Hematopoietic multipotent progenitor cell treated with erythropoietin and hydrocortisone succinate and interleukin-3 and kit ligand, for 6 days (in vitro differentiated cells): Measurements from ENCODE around the gene INTS12.

Experiments used
- DNase-seq: peaks from one replicate; pipeline ENCODE4 v3.0.0-alpha.2; 2015

The INTS12 gene

GRCh38 chr4:105679186-105679585 is 29.3 kb downstream of the INTS12 start:
- no peak for DNase-seq

- DNase-seq, result no peak
Observed at GRCh38 chr4:105677709-105678108, 30.8 kb downstream of the INTS12 start.

GRCh38 chr4:105674011-105674410 is 34.5 kb downstream of the INTS12 start:
- DNase-seq, result no peak

- DNase-seq, result no peak
Observed at GRCh38 chr4:105671301-105671700, 37.2 kb downstream of the INTS12 start.

- DNase-seq, result no peak
Observed at GRCh38 chr4:105670684-105671083, 37.8 kb downstream of the INTS12 start.

- peak; percentile 44 for DNase-seq
Observed at GRCh38 chr4:105666693-105667092, 41.8 kb downstream of the INTS12 start.

- no peak for DNase-seq
Observed at GRCh38 chr4:105662935-105663675, 45.4 kb downstream of the INTS12 start.

- DNase-seq, result no peak
Observed at GRCh38 chr4:105661028-105661427, 47.5 kb downstream of the INTS12 start.

GRCh38 chr4:105659190-105659589 is 49.3 kb downstream of the INTS12 start:
- no peak for DNase-seq

GRCh38 chr4:105657117-105657765 is 51.2 kb downstream of the INTS12 start:
- DNase-seq, result no peak

GRCh38 chr4:105652286-105652888 is 56.1 kb downstream of the INTS12 start:
- DNase-seq, result no peak

- no peak for DNase-seq
Observed at GRCh38 chr4:105651884-105652283, 56.6 kb downstream of the INTS12 start.

GRCh38 chr4:105650190-105650589 is 58.3 kb downstream of the INTS12 start:
- peak; percentile 71 for DNase-seq

- no peak for DNase-seq
Observed at GRCh38 chr4:105645440-105645839, 63.0 kb downstream of the INTS12 start.

- DNase-seq, result no peak
Observed at GRCh38 chr4:105644257-105644656, 64.2 kb downstream of the INTS12 start.

GRCh38 chr4:105641845-105642244 is 66.6 kb downstream of the INTS12 start:
- DNase-seq, result no peak

GRCh38 chr4:105637408-105638176 is 70.9 kb downstream of the INTS12 start:
- DNase-seq, result peak; percentile 75

- no peak for DNase-seq
Observed at GRCh38 chr4:105634402-105635080, 73.9 kb downstream of the INTS12 start.

GRCh38 chr4:105633241-105633640 is 75.2 kb downstream of the INTS12 start:
- DNase-seq, result no peak
